Measurements from ENCODE around the gene PACSIN1.
"Not testable (repeated sequence)": the region's sequence is repeated elsewhere in the genome, so short reads cannot be mapped to it uniquely, and the experiment has no call there.

The PACSIN1 gene

GRCh38 chr6:34484899-34485298, 19.0 kb downstream of the PACSIN1 start:
- no peaks in the 10 kb centered on the region for H3K9me3 ChIP-seq
- H3K4me1 ChIP-seq: no peaks in the 10 kb centered on the region
- no peak for DNase-seq
- H3K36me3 ChIP-seq: no peaks in the 10 kb centered on the region
- no peak overlapping the region for H3K4me3 ChIP-seq (ENCODE audit: low read depth, low read length)
- H3K27me3 ChIP-seq: no peaks in the 10 kb centered on the region
- TF ChIP-seq CTCF (IDR thresholded peaks at IDR 0.05; ENCODE audit: low read depth, low read length): no peak

- H3K27me3 ChIP-seq: no peaks in the 10 kb centered on the region
- no peak for TF ChIP-seq CTCF (IDR thresholded peaks at IDR 0.05; ENCODE audit: low read depth, low read length)
- H3K36me3 ChIP-seq: no peaks in the 10 kb centered on the region
- H3K4me3 ChIP-seq (ENCODE audit: low read depth, low read length): no peak overlapping the region
- no peak for DNase-seq
- no peaks in the 10 kb centered on the region for H3K4me1 ChIP-seq
- no peaks in the 10 kb centered on the region for H3K9me3 ChIP-seq
Measured at GRCh38 chr6:34485321-34486060, 19.6 kb downstream of the PACSIN1 start.

- Histone ChIP-seq H3K4me3 (ENCODE audit: low read depth, low read length) (no peak overlapping the region), H3K4me1 (no peaks in the 10 kb centered on the region), H3K36me3 (no peaks in the 10 kb centered on the region), H3K9me3 (no peaks in the 10 kb centered on the region), H3K27me3 (no peaks in the 10 kb centered on the region)
- no peak for DNase-seq
- no peak for TF ChIP-seq CTCF (IDR thresholded peaks at IDR 0.05; ENCODE audit: low read depth, low read length)
Measured at GRCh38 chr6:34486106-34486740, 20.3 kb downstream of the PACSIN1 start.

GRCh38 chr6:34486886-34487285, 21.0 kb downstream of the PACSIN1 start:
- not testable (repeated sequence) for H3K4me1 ChIP-seq, DNase-seq, H3K9me3 ChIP-seq

GRCh38 chr6:34487536-34487935, 21.7 kb downstream of the PACSIN1 start:
- no peak for DNase-seq
- no peaks in the 10 kb centered on the region for H3K9me3 ChIP-seq
- no peaks in the 10 kb centered on the region for H3K4me1 ChIP-seq
- H3K27me3 ChIP-seq: no peaks in the 10 kb centered on the region
- no peak for TF ChIP-seq CTCF (IDR thresholded peaks at IDR 0.05; ENCODE audit: low read depth, low read length)
- no peaks in the 10 kb centered on the region for H3K36me3 ChIP-seq
- no peak overlapping the region for H3K4me3 ChIP-seq (ENCODE audit: low read depth, low read length)

More at GRCh38 chr6:34486886-34487285, 21.0 kb downstream of the PACSIN1 start:
- H3K4me3 ChIP-seq (ENCODE audit: low read depth, low read length); H3K27me3 ChIP-seq; H3K36me3 ChIP-seq: not testable (repeated sequence)

- H3K27me3 ChIP-seq: no peaks in the 10 kb centered on the region
- H3K36me3 ChIP-seq: no peaks in the 10 kb centered on the region
- no peak for DNase-seq
- no peaks in the 10 kb centered on the region for H3K9me3 ChIP-seq
- TF ChIP-seq CTCF (IDR thresholded peaks at IDR 0.05; ENCODE audit: low read depth, low read length): no peak
- H3K4me3 ChIP-seq (ENCODE audit: low read depth, low read length): no peak overlapping the region
- H3K4me1 ChIP-seq: no peaks in the 10 kb centered on the region
Measured at GRCh38 chr6:34489207-34489805, 23.4 kb downstream of the PACSIN1 start.
